ENCODE measurements around the gene TCP11L2.
"Not testable (repeated sequence)": the region's sequence is repeated elsewhere in the genome, so short reads cannot be mapped to it uniquely, and the experiment has no call there.

Gene TCP11L2

GRCh38 chr12:106307181-106307580, 4.6 kb downstream of the TCP11L2 start:
- DNase-seq (ENCODE audit: low spot score) = no peak

- DNase-seq (ENCODE audit: low spot score) = no peak
Measured at GRCh38 chr12:106308121-106308520, 5.6 kb downstream of the TCP11L2 start.

- no peak for DNase-seq (ENCODE audit: low spot score)
Measured at GRCh38 chr12:106308611-106309010, 6.1 kb downstream of the TCP11L2 start.

- DNase-seq (ENCODE audit: low spot score) = no peak
Measured at GRCh38 chr12:106309671-106310505, 7.4 kb downstream of the TCP11L2 start.

GRCh38 chr12:106310687-106311086, 8.2 kb downstream of the TCP11L2 start:
- DNase-seq (ENCODE audit: low spot score) = no peak

GRCh38 chr12:106311139-106311538, 8.6 kb downstream of the TCP11L2 start:
- no peak for DNase-seq (ENCODE audit: low spot score)

- not testable (repeated sequence) for DNase-seq (ENCODE audit: low spot score)
Measured at GRCh38 chr12:106313413-106313812, 10.9 kb downstream of the TCP11L2 start.

GRCh38 chr12:106315523-106315922, 13.0 kb downstream of the TCP11L2 start:
- DNase-seq (ENCODE audit: low spot score) = no peak

GRCh38 chr12:106317406-106318082, 15.0 kb downstream of the TCP11L2 start:
- no peak for DNase-seq (ENCODE audit: low spot score)

GRCh38 chr12:106321139-106321850, 18.8 kb downstream of the TCP11L2 start:
- peak; percentile 35 for DNase-seq (ENCODE audit: low spot score)

GRCh38 chr12:106323537-106323936, 21.0 kb downstream of the TCP11L2 start:
- DNase-seq (ENCODE audit: low spot score) = no peak

- DNase-seq (ENCODE audit: low spot score) = no peak
Measured at GRCh38 chr12:106327309-106327869, 24.9 kb downstream of the TCP11L2 start.

GRCh38 chr12:106328735-106329134, 26.2 kb downstream of the TCP11L2 start:
- no peak for DNase-seq (ENCODE audit: low spot score)

- DNase-seq (ENCODE audit: low spot score) = no peak
Measured at GRCh38 chr12:106329231-106329982, 26.9 kb downstream of the TCP11L2 start.

GRCh38 chr12:106331599-106331998, 29.1 kb downstream of the TCP11L2 start:
- DNase-seq (ENCODE audit: low spot score) = no peak

GRCh38 chr12:106332536-106332935, 30.0 kb downstream of the TCP11L2 start:
- no peak for DNase-seq (ENCODE audit: low spot score)

- DNase-seq (ENCODE audit: low spot score) = no peak
Measured at GRCh38 chr12:106333010-106333409, 30.5 kb downstream of the TCP11L2 start.

GRCh38 chr12:106333756-106334155, 31.2 kb downstream of the TCP11L2 start:
- no peak for DNase-seq (ENCODE audit: low spot score)

GRCh38 chr12:106341086-106341877, 38.7 kb downstream of the TCP11L2 start:
- DNase-seq (ENCODE audit: low spot score) = no peak

- DNase-seq (ENCODE audit: low spot score) = peak; percentile 39
Measured at GRCh38 chr12:106342397-106343213, 40.1 kb downstream of the TCP11L2 start.
